ENCODE results near the gene BTBD17.

- TF ChIP-seq CTCF (IDR thresholded peaks at IDR 0.05) (no peak), POLR2A (IDR thresholded peaks at IDR 0.05) (no peak)
Measured at GRCh38 chr17:74391771-74392170, 30.1 kb upstream of the BTBD17 start.

All from esophagus squamous epithelium (tissue), 4 donors.